ENCODE measurements around the gene ZNF277. TPM values are rescaled to one million over a fixed set of nuclear protein-coding genes. Genes with fewer than 3 reads are reported as not detected.

Gene ZNF277
- total RNA-seq, 1 experiment from 2014 or later = 13.1 TPM

DNA sequence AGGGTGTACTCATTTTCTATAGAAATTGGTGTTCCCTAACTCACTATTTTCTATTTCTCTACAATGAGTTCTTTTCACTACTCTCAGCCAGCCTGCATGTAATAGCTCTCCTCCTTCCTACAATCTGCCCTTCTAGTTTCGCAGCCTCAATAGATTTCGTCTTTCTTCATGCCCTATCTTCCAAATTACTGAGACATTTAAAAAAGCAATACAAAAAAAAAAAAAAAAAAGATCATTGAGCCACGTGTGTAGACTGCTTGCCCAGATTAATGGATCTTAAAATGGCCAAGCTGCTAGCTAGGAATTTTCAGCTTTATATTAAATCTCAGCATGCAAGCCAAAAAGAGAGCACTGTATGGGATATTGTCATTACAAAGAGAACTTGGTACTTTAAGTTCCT lies 55.5 kb downstream of the ZNF277 start:
- Histone ChIP-seq H3K4me2 (ENCODE audit: insufficient read depth, insufficient read length, low read length) (no peak overlapping the region), H3K27ac (ENCODE audit: insufficient read length, low read depth, low read length) (no peak overlapping the region), H2BK15ac (ENCODE audit: low read depth, low read length) (no peak overlapping the region), H4K91ac (ENCODE audit: insufficient read length, low read depth, low read length) (no peak overlapping the region), H2AK5ac (ENCODE audit: insufficient read length, low read length) (no peak overlapping the region), H4K20me1 (ENCODE audit: control insufficient read depth, insufficient read depth, insufficient read length) (no peaks in the 10 kb centered on the region), H2BK12ac (ENCODE audit: insufficient read length, low read depth, low read length) (no peak overlapping the region), H3K9ac (ENCODE audit: extremely low read depth, insufficient read length, low read length) (no peak overlapping the region), H3K18ac (ENCODE audit: insufficient read length, low read depth, low read length) (no peak overlapping the region), H2BK120ac (ENCODE audit: low read depth, low read length, poor library complexity, severe bottlenecking) (no peak overlapping the region), H4K5ac (ENCODE audit: insufficient read length, low read depth, low read length) (no peak overlapping the region), H3K79me2 (ENCODE audit: insufficient read depth, low read length) (no peaks in the 10 kb centered on the region), H2BK20ac (ENCODE audit: low read depth, low read length, poor library complexity, severe bottlenecking) (no peak overlapping the region), H2BK5ac (ENCODE audit: insufficient read length, low read length) (no peak overlapping the region), H3T11ph (ENCODE audit: low read length) (no peak overlapping the region), H3K56ac (ENCODE audit: insufficient read length, low read depth, low read length) (no peak overlapping the region), H3K14ac (ENCODE audit: insufficient read depth, low read length) (no peak overlapping the region), H4K8ac (replicated peaks; ENCODE audit: insufficient read length, low read depth, low read length) (no peak overlapping the region), H3K4ac (ENCODE audit: low read depth, low read length) (no peak overlapping the region), H3K4me1 (ENCODE audit: insufficient read depth, low read length) (peaks cover 3% of the 10 kb centered on the region; the same call in 1 of the 2 replicates), H3K23me2 (ENCODE audit: insufficient read length, low read depth, low read length, poor library complexity, severe bottlenecking) (no peaks in the 10 kb centered on the region), H3K23ac (ENCODE audit: insufficient read length, low read depth, low read length) (no peak overlapping the region), H3K27me3 (ENCODE audit: insufficient read depth, low read length) (no peaks in the 10 kb centered on the region), H3K79me1 (ENCODE audit: insufficient read depth, low read depth, low read length, poor library complexity, severe bottlenecking) (no peaks in the 10 kb centered on the region), H2AFZ (ENCODE audit: low read length) (no peak overlapping the region), H3K9me3 (ENCODE audit: control insufficient read depth, low read depth, low read length) (no peaks in the 10 kb centered on the region)
- H3K36me3 Mint-ChIP-seq (ENCODE audit: insufficient read depth in 1 of 3, low read depth in 3 of 3) = no peaks in the 10 kb centered on the region
- no peaks in the 10 kb centered on the region for H3K9me3 Mint-ChIP-seq
- TF ChIP-seq, protein P1, sequence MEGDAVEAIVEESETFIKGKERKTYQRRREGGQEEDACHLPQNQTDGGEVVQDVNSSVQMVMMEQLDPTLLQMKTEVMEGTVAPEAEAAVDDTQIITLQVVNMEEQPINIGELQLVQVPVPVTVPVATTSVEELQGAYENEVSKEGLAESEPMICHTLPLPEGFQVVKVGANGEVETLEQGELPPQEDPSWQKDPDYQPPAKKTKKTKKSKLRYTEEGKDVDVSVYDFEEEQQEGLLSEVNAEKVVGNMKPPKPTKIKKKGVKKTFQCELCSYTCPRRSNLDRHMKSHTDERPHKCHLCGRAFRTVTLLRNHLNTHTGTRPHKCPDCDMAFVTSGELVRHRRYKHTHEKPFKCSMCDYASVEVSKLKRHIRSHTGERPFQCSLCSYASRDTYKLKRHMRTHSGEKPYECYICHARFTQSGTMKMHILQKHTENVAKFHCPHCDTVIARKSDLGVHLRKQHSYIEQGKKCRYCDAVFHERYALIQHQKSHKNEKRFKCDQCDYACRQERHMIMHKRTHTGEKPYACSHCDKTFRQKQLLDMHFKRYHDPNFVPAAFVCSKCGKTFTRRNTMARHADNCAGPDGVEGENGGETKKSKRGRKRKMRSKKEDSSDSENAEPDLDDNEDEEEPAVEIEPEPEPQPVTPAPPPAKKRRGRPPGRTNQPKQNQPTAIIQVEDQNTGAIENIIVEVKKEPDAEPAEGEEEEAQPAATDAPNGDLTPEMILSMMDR (conservative IDR thresholded peaks at IDR 0.05) = no peak
- no peak for DNase-seq
- H3K27ac Mint-ChIP-seq = peak overlapping the region in 1 of 3 experiments; percentile 15; a peak in 2 of 7 replicates
- peak overlapping the region in 1 of 2 experiments; percentile 12; a peak in 1 of 5 replicates for H3K4me3 Mint-ChIP-seq
- no peaks in the 10 kb centered on the region for H3K27me3 Mint-ChIP-seq (ENCODE audit: low read depth)
- peaks cover 25 to 37% of the 10 kb centered on the region in 2 experiments for H3K4me1 Mint-ChIP-seq
- no CpG with 5 or more reads among the region's 3 CpGs for WGBS (ENCODE audit: extremely low coverage, insufficient read length, low lambda C conversion rate)

All from H9 (cell line).